Uterus (tissue), 2 donors: ENCODE results near the gene MGRN1.

Experiments
- CTCF ChIP-seq, 4 experiments: fragments of 200-600 bp in 2 of 4; fragments of 450-650 bp in 2 of 4; sonication (generic) in 2 of 4; IDR thresholded peaks; one replicate each; pipeline ENCODE4 v1.5.1; 2016 to 2019; ENCODE audit warnings: antibody characterized with exemption in 4 of 4, mild to moderate bottlenecking in 2 of 4, moderate library complexity in 1 of 4
- POLR2A ChIP-seq, 2 donors: fragments of 450-650 bp; IDR thresholded peaks; one replicate each; pipeline ENCODE4 v1.6.1; 2016; ENCODE audit warnings: antibody characterized with exemption in 2 of 2, mild to moderate bottlenecking in 1 of 2, moderate library complexity in 1 of 2

- peak; percentile 78 to 86 (median 80) for TF ChIP-seq CTCF (IDR thresholded peaks at IDR 0.05)
- TF ChIP-seq POLR2A (IDR thresholded peaks at IDR 0.05), result no peak
Measured at GRCh38 chr16:4624015-4624826, at the start of gene MGRN1.
